Stomach smooth muscle (tissue), 2 donors: ENCODE measurements around the gene DNAL1.

Experiments used
- H3K27ac ChIP-seq: one replicate; pipeline ENCODE4 v1.7.0; 2013; ENCODE audit warnings: mild to moderate bottlenecking, low read length, inconsistent platforms
- H3K27me3 ChIP-seq, 2 donors: one replicate each; pipeline ENCODE4 v1.7.0; 2013; ENCODE audit warnings: low read length in 2 of 2; ENCODE audit not compliant: insufficient read depth in 2 of 2, control insufficient read depth in 1 of 2
- H3K36me3 ChIP-seq, 2 donors: one replicate each; pipeline ENCODE4 v1.7.0; 2013; ENCODE audit warnings: low read length in 2 of 2; ENCODE audit not compliant: control insufficient read depth in 2 of 2, insufficient read depth in 2 of 2
- H3K4me1 ChIP-seq: one replicate; pipeline ENCODE4 v1.7.0; 2013; ENCODE audit warnings: low read length; ENCODE audit not compliant: control insufficient read depth, insufficient read depth
- H3K4me3 ChIP-seq, 2 donors: one replicate each; pipeline ENCODE4 v1.7.0; 2013; ENCODE audit warnings: low read length in 2 of 2
- H3K9ac ChIP-seq, 2 donors: one replicate each; pipeline ENCODE4 v1.7.0; 2013; ENCODE audit warnings: low read length in 2 of 2, mild to moderate bottlenecking in 1 of 2
- H3K9me3 ChIP-seq, 2 donors: one replicate each; pipeline ENCODE4 v1.7.0; 2013; ENCODE audit warnings: low read length in 2 of 2; ENCODE audit not compliant: control insufficient read depth in 2 of 2
- donor health status: healthy.
- donor health status: Pancreatic carcinoma.

DNAL1 gene

GRCh38 chr14:73738518-73739173 is 93.9 kb downstream of the DNAL1 start:
- peaks cover 20 to 40% of the 10 kb centered on the region in 2 donors for H3K36me3 ChIP-seq
- H3K27ac ChIP-seq = peak overlapping the region; percentile 85
- H3K4me1 ChIP-seq = peaks cover 55% of the 10 kb centered on the region
- H3K27me3 ChIP-seq = no peaks in the 10 kb centered on the region
- no peaks in the 10 kb centered on the region for H3K9me3 ChIP-seq
- H3K9ac ChIP-seq = peak overlapping the region in 1 of 2 donors; percentile 29
- H3K4me3 ChIP-seq = no peak overlapping the region

- Histone ChIP-seq H3K9ac (peak overlapping the region in 1 of 2 donors; percentile 45), H3K36me3 (peaks cover 20 to 38% of the 10 kb centered on the region in 2 donors), H3K4me3 (no peak overlapping the region), H3K27me3 (no peaks in the 10 kb centered on the region), H3K4me1 (peaks cover 62% of the 10 kb centered on the region), H3K27ac (peak overlapping the region; percentile 85), H3K9me3 (no peaks in the 10 kb centered on the region)
Observed at GRCh38 chr14:73739174-73739898, 94.5 kb downstream of the DNAL1 start.

GRCh38 chr14:73739899-73740617 is 95.3 kb downstream of the DNAL1 start:
- H3K36me3 ChIP-seq = peaks cover 20 to 31% of the 10 kb centered on the region in 2 donors
- no peaks in the 10 kb centered on the region for H3K9me3 ChIP-seq
- no peaks in the 10 kb centered on the region for H3K27me3 ChIP-seq
- peak overlapping the region in 1 of 2 donors; percentile 63 for H3K4me3 ChIP-seq
- H3K9ac ChIP-seq = peak overlapping the region; percentile 45 to 64
- peak overlapping the region; percentile 85 for H3K27ac ChIP-seq
- peaks cover 69% of the 10 kb centered on the region for H3K4me1 ChIP-seq

GRCh38 chr14:73740618-73741326 is 96.0 kb downstream of the DNAL1 start:
- Histone ChIP-seq H3K27ac (peak overlapping the region; percentile 85), H3K4me1 (peaks cover 77% of the 10 kb centered on the region)

GRCh38 chr14:73741386-73741875 is 96.6 kb downstream of the DNAL1 start:
- Histone ChIP-seq H3K9me3 (no peaks in the 10 kb centered on the region), H3K4me3 (peak overlapping the region; percentile 34 to 63), H3K9ac (peak overlapping the region; percentile 45 to 58), H3K4me1 (peaks cover 83% of the 10 kb centered on the region), H3K27ac (peak overlapping the region; percentile 85), H3K36me3 (peaks cover 16 to 28% of the 10 kb centered on the region in 2 donors), H3K27me3 (no peaks in the 10 kb centered on the region)

More at GRCh38 chr14:73740618-73741326, 96.0 kb downstream of the DNAL1 start:
- Histone ChIP-seq H3K27me3 (no peaks in the 10 kb centered on the region), H3K4me3 (peak overlapping the region; percentile 34 to 63), H3K9ac (peak overlapping the region; percentile 45 to 64), H3K9me3 (no peaks in the 10 kb centered on the region), H3K36me3 (peaks cover 16 to 28% of the 10 kb centered on the region in 2 donors)

- Histone ChIP-seq H3K36me3 (peaks cover 12 to 22% of the 10 kb centered on the region in 2 donors), H3K4me1 (peaks cover 89% of the 10 kb centered on the region), H3K27me3 (no peaks in the 10 kb centered on the region), H3K9me3 (no peaks in the 10 kb centered on the region), H3K27ac (peak overlapping the region; percentile 85), H3K9ac (peak overlapping the region; percentile 45 to 58), H3K4me3 (peak overlapping the region; percentile 21 to 63)
Observed at GRCh38 chr14:73741876-73742519, 97.2 kb downstream of the DNAL1 start.

GRCh38 chr14:73742520-73743238 is 97.9 kb downstream of the DNAL1 start:
- no peaks in the 10 kb centered on the region for H3K9me3 ChIP-seq
- no peaks in the 10 kb centered on the region for H3K27me3 ChIP-seq
- H3K4me3 ChIP-seq = peak overlapping the region; percentile 21 to 63
- peaks cover 9 to 18% of the 10 kb centered on the region in 2 donors for H3K36me3 ChIP-seq
- peaks cover 95% of the 10 kb centered on the region for H3K4me1 ChIP-seq
- peak overlapping the region; percentile 85 for H3K27ac ChIP-seq
- peak overlapping the region; percentile 45 to 58 for H3K9ac ChIP-seq

GRCh38 chr14:73743431-73743931 is 98.7 kb downstream of the DNAL1 start:
- H3K9ac ChIP-seq = peak overlapping the region; percentile 23 to 29
- no peaks in the 10 kb centered on the region for H3K9me3 ChIP-seq
- H3K4me3 ChIP-seq = no peak overlapping the region
- H3K36me3 ChIP-seq = peaks cover 7 to 13% of the 10 kb centered on the region in 2 donors
- peaks cover 98% of the 10 kb centered on the region for H3K4me1 ChIP-seq
- no peaks in the 10 kb centered on the region for H3K27me3 ChIP-seq
- peak overlapping the region; percentile 85 for H3K27ac ChIP-seq

- Histone ChIP-seq H3K9me3 (no peaks in the 10 kb centered on the region), H3K4me1 (peaks cover 95% of the 10 kb centered on the region), H3K27ac (peak overlapping the region; percentile 85), H3K27me3 (no peaks in the 10 kb centered on the region), H3K4me3 (peak overlapping the region in 1 of 2 donors; percentile 44), H3K9ac (peak overlapping the region; percentile 13 to 23), H3K36me3 (peaks cover 2 to 6% of the 10 kb centered on the region in 2 donors)
Observed at GRCh38 chr14:73744175-73744867, 99.5 kb downstream of the DNAL1 start.
